ENCODE data around the gene GALNT16.
"Not testable (repeated sequence)": the region's sequence is repeated elsewhere in the genome, so short reads cannot be mapped to it uniquely, and the experiment has no call there.

GALNT16 gene

DNA sequence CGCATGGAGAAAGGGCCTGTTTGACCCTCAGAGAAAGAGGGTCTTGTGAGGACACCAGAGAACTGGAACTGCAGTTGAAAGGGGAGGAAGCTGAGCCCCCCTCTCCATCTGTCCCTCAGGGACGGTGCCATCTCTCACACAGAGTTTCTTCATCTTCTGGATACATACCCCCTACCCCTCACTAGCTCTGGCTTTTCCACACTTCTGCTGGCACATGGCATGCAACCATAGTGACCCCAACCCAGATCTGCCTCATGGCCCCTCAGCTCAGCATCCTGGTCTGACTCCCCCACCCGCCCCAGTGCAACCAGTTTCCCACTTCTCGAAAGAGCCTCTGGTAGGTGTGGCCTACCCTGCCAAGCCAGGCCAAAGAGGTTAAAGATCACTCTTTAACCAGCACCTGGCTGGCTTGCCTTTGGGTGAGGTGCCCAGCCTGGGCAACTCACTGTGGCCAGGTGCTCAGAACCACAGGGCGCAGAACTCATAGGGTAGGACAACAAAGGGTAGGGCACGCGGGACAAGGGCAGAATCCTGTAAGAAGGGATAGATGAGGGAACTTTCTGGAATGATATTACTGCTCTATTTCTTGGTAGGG is 25.8 kb downstream of the GALNT16 start:
- Mint-ChIP-seq H3K9me3 (no peaks in the 10 kb centered on the region), H3K27ac (no peak overlapping the region), H3K27me3 (peaks cover 3% of the 10 kb centered on the region), H3K4me3 (no peak overlapping the region), H3K36me3 (ENCODE audit: low read depth) (no peaks in the 10 kb centered on the region), H3K4me1 (ENCODE audit: low read depth) (no peaks in the 10 kb centered on the region)
- no peak for DNase-seq

GRCh38 chr14:69287098-69288010 is 27.4 kb downstream of the GALNT16 start:
- DNase-seq: no peak
- no peaks in the 10 kb centered on the region for H3K27me3 Mint-ChIP-seq
- no peaks in the 10 kb centered on the region for H3K36me3 Mint-ChIP-seq (ENCODE audit: low read depth)
- H3K4me3 Mint-ChIP-seq: no peak overlapping the region
- H3K9me3 Mint-ChIP-seq: no peaks in the 10 kb centered on the region
- no peak overlapping the region for H3K27ac Mint-ChIP-seq
- no peaks in the 10 kb centered on the region for H3K4me1 Mint-ChIP-seq (ENCODE audit: low read depth)

- Mint-ChIP-seq H3K4me3 (no peak overlapping the region), H3K36me3 (ENCODE audit: low read depth) (no peaks in the 10 kb centered on the region), H3K4me1 (ENCODE audit: low read depth) (no peaks in the 10 kb centered on the region), H3K27me3 (no peaks in the 10 kb centered on the region), H3K9me3 (no peaks in the 10 kb centered on the region), H3K27ac (no peak overlapping the region)
- DNase-seq: no peak
Measured at GRCh38 chr14:69288011-69288771, 28.2 kb downstream of the GALNT16 start.

GRCh38 chr14:69288956-69289705 is 29.2 kb downstream of the GALNT16 start:
- no peaks in the 10 kb centered on the region for H3K27me3 Mint-ChIP-seq

DNA sequence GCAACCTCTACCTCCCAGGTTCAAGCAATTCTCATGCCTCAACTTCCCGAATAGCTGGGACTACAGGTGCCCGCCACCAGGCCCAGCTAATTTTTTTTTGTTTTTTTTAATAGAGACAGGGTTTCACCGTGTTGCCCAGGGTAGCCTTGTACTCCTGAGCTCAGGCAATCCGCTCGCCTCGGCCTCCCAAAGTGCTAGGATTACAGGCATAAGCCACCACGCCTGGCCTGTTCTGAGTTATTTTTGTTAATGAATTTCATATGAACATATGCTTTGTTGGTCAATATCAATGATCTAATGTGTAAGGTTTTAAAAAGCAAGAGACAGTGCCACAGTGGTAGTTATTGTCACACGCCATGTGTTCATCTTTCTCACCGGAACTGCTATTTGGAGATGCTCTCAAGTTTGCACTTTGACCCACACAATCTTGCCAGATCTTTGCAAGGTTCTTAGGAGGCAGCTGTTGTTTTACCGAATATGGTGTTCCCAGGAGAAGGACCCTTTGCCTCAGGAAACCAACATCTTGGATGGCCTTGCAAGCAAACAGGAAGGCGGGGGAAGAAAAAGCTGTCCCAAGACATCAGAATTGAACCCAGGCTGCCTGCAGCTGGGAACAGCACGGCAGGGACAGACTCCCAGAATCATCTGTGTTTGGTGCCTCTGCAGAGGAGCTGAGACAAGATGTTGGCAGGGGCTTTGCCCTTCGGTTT is 30.0 kb downstream of the GALNT16 start:
- H3K4me3 Mint-ChIP-seq: no peak overlapping the region
- no peak for DNase-seq
- no peak overlapping the region for H3K27ac Mint-ChIP-seq
- no peaks in the 10 kb centered on the region for H3K36me3 Mint-ChIP-seq (ENCODE audit: low read depth)
- no peaks in the 10 kb centered on the region for H3K27me3 Mint-ChIP-seq
- no peaks in the 10 kb centered on the region for H3K9me3 Mint-ChIP-seq
- no peaks in the 10 kb centered on the region for H3K4me1 Mint-ChIP-seq (ENCODE audit: low read depth)

More at GRCh38 chr14:69288956-69289705, 29.2 kb downstream of the GALNT16 start:
- no peak for DNase-seq
- Mint-ChIP-seq H3K4me3 (no peak overlapping the region), H3K9me3 (no peaks in the 10 kb centered on the region), H3K27ac (no peak overlapping the region), H3K4me1 (ENCODE audit: low read depth) (no peaks in the 10 kb centered on the region), H3K36me3 (ENCODE audit: low read depth) (no peaks in the 10 kb centered on the region)

DNA sequence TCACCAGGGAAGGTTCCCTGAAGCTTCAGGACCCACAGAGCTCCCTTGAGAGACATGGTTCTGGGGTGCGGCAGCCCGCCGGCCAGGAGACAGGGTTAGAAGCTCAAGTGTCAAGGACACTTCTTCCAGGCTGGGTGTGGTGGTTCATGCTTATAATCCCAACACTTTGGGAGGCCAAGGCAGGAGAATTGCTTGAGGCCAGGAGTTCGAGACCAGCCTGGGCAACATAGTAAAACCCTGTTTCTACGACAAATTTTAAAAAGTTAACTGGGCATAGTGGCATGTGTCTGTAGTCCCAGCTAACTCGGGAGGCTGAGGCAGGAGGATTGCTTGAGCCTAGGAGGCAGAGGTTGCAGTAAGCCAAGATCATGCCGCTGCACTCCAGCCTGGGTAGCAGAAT is 30.9 kb downstream of the GALNT16 start:
- not testable (repeated sequence) for H3K27ac Mint-ChIP-seq; H3K4me1 Mint-ChIP-seq (ENCODE audit: low read depth); DNase-seq; H3K9me3 Mint-ChIP-seq; H3K36me3 Mint-ChIP-seq (ENCODE audit: low read depth); H3K27me3 Mint-ChIP-seq; H3K4me3 Mint-ChIP-seq

DNA sequence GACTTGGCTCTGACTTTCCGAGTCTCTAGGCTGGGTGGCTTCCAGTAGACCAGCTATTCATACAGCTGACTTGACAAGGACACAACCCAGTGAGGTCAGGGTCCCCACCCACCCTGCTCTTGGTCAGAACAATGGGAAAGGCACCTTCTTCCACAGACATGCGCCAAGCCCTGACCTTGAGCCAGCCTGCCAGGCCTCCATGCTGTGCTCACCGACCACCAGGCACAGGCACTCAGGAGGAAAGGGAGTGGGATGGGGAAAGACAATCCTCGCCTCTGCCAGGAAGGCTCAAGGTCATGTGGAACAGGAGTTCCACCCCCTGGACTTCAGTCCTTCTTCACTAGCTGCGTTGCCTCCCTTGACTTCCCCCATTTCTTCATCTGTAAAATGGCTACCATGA is 31.4 kb downstream of the GALNT16 start:
- Mint-ChIP-seq H3K36me3 (ENCODE audit: low read depth) (no peaks in the 10 kb centered on the region), H3K4me1 (ENCODE audit: low read depth) (no peaks in the 10 kb centered on the region), H3K27ac (no peak overlapping the region), H3K9me3 (no peaks in the 10 kb centered on the region), H3K27me3 (no peaks in the 10 kb centered on the region), H3K4me3 (no peak overlapping the region)
- no peak for DNase-seq

- Mint-ChIP-seq H3K4me3 (no peak overlapping the region), H3K27me3 (no peaks in the 10 kb centered on the region), H3K9me3 (no peaks in the 10 kb centered on the region), H3K36me3 (ENCODE audit: low read depth) (no peaks in the 10 kb centered on the region), H3K27ac (no peak overlapping the region), H3K4me1 (ENCODE audit: low read depth) (no peaks in the 10 kb centered on the region)
- DNase-seq: no peak
Measured at GRCh38 chr14:69291891-69292561, 32.1 kb downstream of the GALNT16 start.

DNA sequence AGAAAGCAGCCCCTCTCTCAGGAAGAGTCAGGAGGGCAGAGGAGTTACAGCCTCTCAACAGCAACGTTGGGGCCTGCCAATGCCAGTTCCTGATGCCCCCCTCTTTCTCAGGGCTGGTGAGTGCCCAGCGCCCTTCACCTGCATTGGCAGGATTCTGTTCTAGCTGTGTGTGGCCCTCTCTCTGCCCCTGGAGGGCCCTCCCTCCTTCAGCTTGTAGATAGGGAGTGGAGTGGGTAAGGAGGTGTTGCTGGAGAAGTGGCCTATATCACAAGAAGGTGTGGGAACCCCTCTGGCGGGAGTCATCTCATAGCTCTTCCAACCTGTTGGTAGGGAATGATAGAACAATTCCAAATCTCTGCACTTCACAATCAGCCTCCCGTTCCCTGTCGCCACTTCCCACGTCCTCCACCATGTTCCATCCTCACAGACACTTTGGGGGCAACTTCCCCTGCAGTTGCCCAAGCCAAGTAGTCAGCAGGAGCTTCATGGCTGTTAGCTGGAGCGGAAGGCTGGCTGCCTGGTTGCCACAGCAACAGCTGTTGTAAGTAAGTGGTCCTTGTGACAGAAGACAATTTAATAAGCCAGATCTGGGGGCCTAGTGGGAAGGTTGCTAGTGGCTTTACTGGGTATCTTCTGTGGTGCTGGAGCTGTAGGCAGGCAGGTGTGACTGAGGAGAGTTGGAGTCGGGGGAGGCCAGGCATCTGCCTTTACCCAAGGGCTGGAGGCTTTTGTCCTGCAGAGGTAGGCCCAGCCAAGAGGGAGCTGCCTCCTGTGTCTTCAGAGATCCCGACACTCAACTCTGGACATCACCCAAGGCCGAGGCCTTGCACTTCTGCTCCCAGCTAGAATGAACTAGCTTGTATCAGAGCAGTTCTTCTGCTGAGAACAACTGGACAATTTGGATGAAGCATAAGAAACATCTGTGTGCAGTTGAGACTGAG is 38.4 kb downstream of the GALNT16 start:
- no peak overlapping the region for H3K27ac Mint-ChIP-seq
- H3K36me3 Mint-ChIP-seq (ENCODE audit: low read depth): no peaks in the 10 kb centered on the region
- no peaks in the 10 kb centered on the region for H3K9me3 Mint-ChIP-seq
- no peaks in the 10 kb centered on the region for H3K4me1 Mint-ChIP-seq (ENCODE audit: low read depth)
- peaks cover 8% of the 10 kb centered on the region for H3K27me3 Mint-ChIP-seq
- no peak overlapping the region for H3K4me3 Mint-ChIP-seq
- no peak for DNase-seq

- Mint-ChIP-seq H3K27me3 (peaks cover 8% of the 10 kb centered on the region), H3K4me3 (no peak overlapping the region)
Measured at GRCh38 chr14:69299286-69300035, 39.5 kb downstream of the GALNT16 start.

DNA sequence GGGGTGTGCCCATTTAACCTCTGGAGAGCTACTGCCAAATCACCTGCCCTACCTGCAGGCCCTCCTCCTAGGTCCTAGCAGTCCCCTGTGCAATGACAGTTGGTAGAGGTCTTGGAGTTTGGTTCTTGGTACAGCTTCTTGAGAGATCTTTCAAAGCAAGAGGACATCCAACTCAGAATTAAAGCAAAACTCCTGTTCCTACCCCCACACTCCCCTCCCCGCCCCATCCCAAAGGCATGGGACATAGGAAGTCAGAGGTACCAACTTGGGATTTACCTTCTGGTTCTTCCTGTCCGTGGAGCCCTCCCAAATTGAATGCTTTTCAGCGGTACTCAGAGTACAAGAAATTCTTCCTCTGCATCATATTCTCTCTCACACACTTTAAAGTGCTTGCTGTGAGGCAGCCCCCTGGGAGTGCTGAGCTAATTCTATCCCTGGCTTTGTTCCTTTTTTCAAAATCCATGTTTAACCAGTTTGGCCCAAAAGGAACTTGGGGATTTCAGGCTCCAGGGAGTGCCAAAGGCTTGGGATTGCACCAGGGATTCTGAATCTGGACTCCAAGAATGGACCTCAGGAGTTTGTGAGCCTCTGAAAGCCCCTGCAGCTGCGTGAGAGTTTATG is 40.8 kb downstream of the GALNT16 start:
- no peaks in the 10 kb centered on the region for H3K9me3 Mint-ChIP-seq
- no peaks in the 10 kb centered on the region for H3K36me3 Mint-ChIP-seq (ENCODE audit: low read depth)
- H3K4me3 Mint-ChIP-seq: no peak overlapping the region
- H3K4me1 Mint-ChIP-seq (ENCODE audit: low read depth): no peaks in the 10 kb centered on the region
- H3K27me3 Mint-ChIP-seq: peaks cover 8% of the 10 kb centered on the region
- no peak for DNase-seq
- H3K27ac Mint-ChIP-seq: no peak overlapping the region

More at GRCh38 chr14:69299286-69300035, 39.5 kb downstream of the GALNT16 start:
- Mint-ChIP-seq H3K4me1 (ENCODE audit: low read depth) (no peaks in the 10 kb centered on the region), H3K36me3 (ENCODE audit: low read depth) (no peaks in the 10 kb centered on the region), H3K9me3 (no peaks in the 10 kb centered on the region), H3K27ac (no peak overlapping the region)
- DNase-seq: no peak

DNA sequence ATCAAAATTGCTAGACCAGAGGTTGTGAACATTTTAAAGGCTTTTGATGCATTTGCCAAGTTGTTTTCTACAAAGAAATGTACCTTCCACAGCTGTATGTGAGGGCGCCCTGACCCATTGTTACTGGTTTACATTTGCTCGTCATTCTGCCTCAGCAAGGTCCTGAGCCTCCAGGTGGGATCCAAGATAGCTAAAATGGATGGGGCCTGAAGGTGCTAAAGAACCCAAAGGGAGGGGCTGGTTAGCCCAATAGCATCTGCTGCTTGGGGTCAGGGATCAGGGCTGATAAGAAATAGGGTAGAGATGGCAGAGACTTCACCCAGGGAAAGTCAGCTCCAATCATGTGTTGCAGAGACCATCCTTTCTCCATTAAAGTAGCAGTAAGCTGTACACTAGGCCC is 43.1 kb downstream of the GALNT16 start:
- no peak overlapping the region for H3K4me3 Mint-ChIP-seq
- no peaks in the 10 kb centered on the region for H3K4me1 Mint-ChIP-seq (ENCODE audit: low read depth)
- no peak for DNase-seq
- peaks cover 18% of the 10 kb centered on the region for H3K27me3 Mint-ChIP-seq
- no peaks in the 10 kb centered on the region for H3K36me3 Mint-ChIP-seq (ENCODE audit: low read depth)
- no peak overlapping the region for H3K27ac Mint-ChIP-seq
- H3K9me3 Mint-ChIP-seq: no peaks in the 10 kb centered on the region

Data from activated T-cell treated with anti-CD3 and anti-CD28 coated beads, Interleukin-2, amount 50 U/mL, for 24 hours (primary cell).